Neuronal stem cell (in vitro differentiated cells): ENCODE measurements around the gene NALCN.

ENCODE experiments used
- DNase-seq: peaks from one replicate; pipeline ENCODE4 v3.0.0-alpha.2; 2013; ENCODE audit warnings: low spot score
- H2AFZ ChIP-seq: one replicate; pipeline ENCODE4 v1.6.1; 2013; ENCODE audit warnings: mild to moderate bottlenecking, low read length, inconsistent platforms
- H2AK5ac ChIP-seq: 2 replicates; pipeline ENCODE4 v1.6.1; 2013; ENCODE audit warnings: low read depth, mild to moderate bottlenecking, inconsistent platforms, low read length, moderate library complexity, mixed read lengths
- H2BK120ac ChIP-seq: 2 replicates; pipeline ENCODE4 v1.6.1; 2013; ENCODE audit warnings: low read depth, mild to moderate bottlenecking, inconsistent platforms, low read length, moderate library complexity, mixed read lengths
- H2BK12ac ChIP-seq: one replicate; pipeline ENCODE4 v1.6.1; 2013; ENCODE audit warnings: low read length, inconsistent platforms
- H2BK15ac ChIP-seq: 2 replicates; pipeline ENCODE4 v1.6.1; 2013; ENCODE audit warnings: mild to moderate bottlenecking, low read length, inconsistent platforms, mixed read lengths
- H2BK5ac ChIP-seq: one replicate; pipeline ENCODE4 v1.6.1; 2013; ENCODE audit warnings: inconsistent platforms, mild to moderate bottlenecking, low read length, moderate library complexity
- H3K14ac ChIP-seq: one replicate; pipeline ENCODE4 v1.6.1; 2013; ENCODE audit warnings: low read length, inconsistent platforms
- H3K18ac ChIP-seq: 2 replicates; pipeline ENCODE4 v1.6.1; 2013; ENCODE audit warnings: low read length, inconsistent platforms
- H3K23ac ChIP-seq: 2 replicates; pipeline ENCODE4 v1.6.1; 2013; ENCODE audit warnings: low read depth, mild to moderate bottlenecking, mixed read lengths, low read length, inconsistent platforms; ENCODE audit not compliant: poor library complexity
- H3K27ac ChIP-seq: replicated peaks from 3 replicates; pipeline ENCODE4 v1.5.1; 2013; ENCODE audit warnings: low read length, inconsistent platforms
- H3K27me3 ChIP-seq, 3 experiments: 2 replicates each; pipeline ENCODE4 v1.6.1; 2013; ENCODE audit warnings: low read length in 3 of 3, mild to moderate bottlenecking in 2 of 3, inconsistent platforms in 1 of 3, low read depth in 1 of 3, mixed read lengths in 1 of 3, moderate library complexity in 1 of 3; ENCODE audit not compliant: control insufficient read depth in 3 of 3, insufficient read depth in 3 of 3
- H3K36me3 ChIP-seq, 2 donors: replicated peaks in 1 of 2; 2 replicates each; pipeline ENCODE4 v1.6.1; 2013; ENCODE audit warnings: low read length in 2 of 2; ENCODE audit not compliant: control insufficient read depth in 2 of 2, insufficient read depth in 2 of 2
- H3K4ac ChIP-seq: 2 replicates; pipeline ENCODE4 v1.6.1; 2013; ENCODE audit warnings: inconsistent platforms, mild to moderate bottlenecking, low read length, moderate library complexity
- H3K4me1 ChIP-seq, 2 donors: 1 replicate in 1 of 2; 2 replicates in 1 of 2; pipeline ENCODE4 v1.6.1; 2013; ENCODE audit warnings: low read length in 2 of 2, low read depth in 1 of 2; ENCODE audit not compliant: control insufficient read depth in 2 of 2, insufficient read depth in 1 of 2
- H3K4me2 ChIP-seq: one replicate; pipeline ENCODE4 v1.6.1; 2013; ENCODE audit warnings: mild to moderate bottlenecking, low read length, inconsistent platforms; ENCODE audit not compliant: insufficient read depth, poor library complexity, severe bottlenecking
- H3K4me3 ChIP-seq, 2 donors: 2 replicates each; pipeline ENCODE4 v1.5.1; 2013; ENCODE audit warnings: low read length in 2 of 2, mild to moderate bottlenecking in 2 of 2, inconsistent platforms in 1 of 2, moderate library complexity in 1 of 2
- H3K79me1 ChIP-seq: one replicate; pipeline ENCODE4 v1.6.1; 2013; ENCODE audit warnings: low read depth, mild to moderate bottlenecking, inconsistent platforms, low read length, moderate library complexity
- H3K9ac ChIP-seq: one replicate; pipeline ENCODE4 v1.6.1; 2013; ENCODE audit warnings: mild to moderate bottlenecking, low read depth, low read length, inconsistent platforms; ENCODE audit not compliant: poor library complexity
- H3K9me3 ChIP-seq, 2 donors: replicated peaks in 1 of 2; 2 replicates each; pipeline versions ENCODE3 to v1.6.1; 2013; ENCODE audit warnings: low read length in 2 of 2, mild to moderate bottlenecking in 2 of 2, inconsistent platforms in 1 of 2, low read depth in 1 of 2, mixed read lengths in 1 of 2, moderate library complexity in 1 of 2; ENCODE audit not compliant: control insufficient read depth in 2 of 2, insufficient read depth in 1 of 2
- H4K8ac ChIP-seq: one replicate; pipeline ENCODE4 v1.6.1; 2013; ENCODE audit warnings: low read depth, mild to moderate bottlenecking, inconsistent platforms, low read length, moderate library complexity
- H4K91ac ChIP-seq: one replicate; pipeline ENCODE4 v1.6.1; 2013; ENCODE audit warnings: low read length, low read depth, mild to moderate bottlenecking, inconsistent platforms; ENCODE audit not compliant: poor library complexity
- WGBS, 2 donors: extraction: QIAGEN DNeasy Blood & Tissue Kit; methylation state at CpG; one replicate each; pipeline ENCODE4 v1.1.7; 2013; ENCODE audit warnings: missing lambda C conversion rate in 2 of 2, mixed read lengths in 1 of 2; ENCODE audit not compliant: insufficient read length in 2 of 2, insufficient replicate concordance in 1 of 2; ENCODE audit errors: extremely low coverage in 2 of 2; 5-methylcytosine and 5-hydroxymethylcytosine counted together

The NALCN gene

DNA sequence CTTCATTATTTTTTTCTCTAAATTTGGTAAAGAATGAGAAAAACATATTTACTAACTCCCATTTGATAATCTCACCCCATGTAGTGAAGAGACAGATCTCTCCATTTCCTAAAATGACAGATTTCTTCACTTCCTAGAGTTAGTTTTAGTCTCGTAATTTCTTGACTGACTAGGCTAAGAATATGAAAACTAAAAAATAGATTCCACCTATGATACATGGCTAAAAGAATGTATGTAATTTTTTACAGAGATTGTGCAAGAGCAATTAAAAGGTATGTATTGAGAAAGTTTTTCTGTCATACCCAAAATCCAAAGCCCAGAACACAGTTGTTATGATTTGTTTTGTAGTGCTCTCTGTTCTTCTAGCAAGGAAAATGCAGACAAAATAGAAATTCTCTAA lies 9.5 kb downstream of the NALCN start:
- Histone ChIP-seq H3K4me1 (no peaks in the 10 kb centered on the region), H2BK5ac (no peak overlapping the region), H2AK5ac (no peak overlapping the region), H3K9me3 (no peaks in the 10 kb centered on the region), H3K4me2 (no peak overlapping the region), H2BK120ac (no peak overlapping the region), H3K4ac (no peak overlapping the region), H4K8ac (no peak overlapping the region), H2BK15ac (no peak overlapping the region), H4K91ac (no peak overlapping the region), H3K23ac (no peak overlapping the region), H3K36me3 (no peaks in the 10 kb centered on the region), H3K9ac (no peak overlapping the region), H3K14ac (no peak overlapping the region), H3K27me3 (peaks cover 0 to 7% (median 0%) of the 10 kb centered on the region in 3 experiments), H2AFZ (no peak overlapping the region), H2BK12ac (no peak overlapping the region), H3K4me3 (no peak overlapping the region), H3K79me1 (no peaks in the 10 kb centered on the region), H3K27ac (no peak overlapping the region), H3K18ac (no peak overlapping the region)
- DNase-seq: no peak
- WGBS, 2 donors: no CpG with 5 or more reads among the region's 1 CpG

GRCh38 chr13:101401196-101401595 lies 15.1 kb downstream of the NALCN start:
- Histone ChIP-seq H3K4me2 (no peak overlapping the region), H3K18ac (no peak overlapping the region), H3K4me1 (no peaks in the 10 kb centered on the region), H2AK5ac (no peak overlapping the region), H3K9ac (no peak overlapping the region), H4K8ac (no peak overlapping the region), H2BK12ac (no peak overlapping the region), H3K9me3 (no peaks in the 10 kb centered on the region), H3K4ac (no peak overlapping the region), H3K36me3 (no peaks in the 10 kb centered on the region), H2BK5ac (no peak overlapping the region), H3K79me1 (no peaks in the 10 kb centered on the region), H3K14ac (no peak overlapping the region), H3K23ac (no peak overlapping the region), H4K91ac (no peak overlapping the region), H2AFZ (no peak overlapping the region), H3K27me3 (no peaks in the 10 kb centered on the region), H3K4me3 (no peak overlapping the region), H3K27ac (no peak overlapping the region), H2BK120ac (no peak overlapping the region), H2BK15ac (no peak overlapping the region)
- no CpG with 5 or more reads among the region's 1 CpG for WGBS, 2 donors
- DNase-seq: no peak

GRCh38 chr13:101399365-101399764 lies 16.9 kb downstream of the NALCN start:
- H3K4ac ChIP-seq: no peak overlapping the region
- H3K79me1 ChIP-seq: no peaks in the 10 kb centered on the region
- no peak overlapping the region for H2BK120ac ChIP-seq
- H3K23ac ChIP-seq: no peak overlapping the region
- no peak overlapping the region for H2BK5ac ChIP-seq
- DNase-seq: no peak
- no peak overlapping the region for H2BK15ac ChIP-seq
- no peak overlapping the region for H4K8ac ChIP-seq
- no CpG with 5 or more reads among the region's 2 CpGs for whole genome bisulfite sequencing, 2 donors
- no peak overlapping the region for H2BK12ac ChIP-seq
- no peak overlapping the region for H3K14ac ChIP-seq
- H4K91ac ChIP-seq: no peak overlapping the region
- no peak overlapping the region for H3K18ac ChIP-seq
- no peaks in the 10 kb centered on the region for H3K4me1 ChIP-seq
- no peaks in the 10 kb centered on the region for H3K36me3 ChIP-seq
- H3K9ac ChIP-seq: no peak overlapping the region
- no peak overlapping the region for H3K4me3 ChIP-seq
- H2AK5ac ChIP-seq: no peak overlapping the region
- H3K27ac ChIP-seq: no peak overlapping the region
- H3K4me2 ChIP-seq: no peak overlapping the region
- no peaks in the 10 kb centered on the region for H3K9me3 ChIP-seq
- no peaks in the 10 kb centered on the region for H3K27me3 ChIP-seq
- H2AFZ ChIP-seq: no peak overlapping the region

GRCh38 chr13:101398920-101399319 lies 17.4 kb downstream of the NALCN start:
- Histone ChIP-seq H3K23ac (no peak overlapping the region), H2BK5ac (no peak overlapping the region), H3K36me3 (no peaks in the 10 kb centered on the region), H3K9ac (no peak overlapping the region), H2AK5ac (no peak overlapping the region), H4K91ac (no peak overlapping the region), H4K8ac (no peak overlapping the region), H3K4me2 (no peak overlapping the region), H3K27me3 (no peaks in the 10 kb centered on the region), H2BK120ac (no peak overlapping the region), H3K4me1 (no peaks in the 10 kb centered on the region), H3K18ac (no peak overlapping the region), H3K79me1 (no peaks in the 10 kb centered on the region), H2BK15ac (no peak overlapping the region), H3K27ac (no peak overlapping the region), H2BK12ac (no peak overlapping the region), H2AFZ (no peak overlapping the region), H3K4ac (no peak overlapping the region), H3K14ac (no peak overlapping the region), H3K4me3 (no peak overlapping the region), H3K9me3 (no peaks in the 10 kb centered on the region)
- no peak for DNase-seq
- no CpG with 5 or more reads among the region's 2 CpGs for WGBS, 2 donors
